Kidney tubule cell (primary cell): ENCODE results near the gene NKG7.
"Not testable (repeated sequence)": the region's sequence is repeated elsewhere in the genome, so short reads cannot be mapped to it uniquely, and the experiment has no call there.

ENCODE experiments used
- DNase-seq: peaks from one replicate; pipeline ENCODE4 v3.0.0-alpha.2; 2018; ENCODE audit warnings: low spot score

NKG7 gene, protein sequence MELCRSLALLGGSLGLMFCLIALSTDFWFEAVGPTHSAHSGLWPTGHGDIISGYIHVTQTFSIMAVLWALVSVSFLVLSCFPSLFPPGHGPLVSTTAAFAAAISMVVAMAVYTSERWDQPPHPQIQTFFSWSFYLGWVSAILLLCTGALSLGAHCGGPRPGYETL

GRCh38 chr19:51372649-51373504 is at the start of gene NKG7:
NKG7 (minus strand) TSS chr19:51372654; CDS start chr19:51372535, 119 bp downstream.
- DNase-seq = no peak

DNA sequence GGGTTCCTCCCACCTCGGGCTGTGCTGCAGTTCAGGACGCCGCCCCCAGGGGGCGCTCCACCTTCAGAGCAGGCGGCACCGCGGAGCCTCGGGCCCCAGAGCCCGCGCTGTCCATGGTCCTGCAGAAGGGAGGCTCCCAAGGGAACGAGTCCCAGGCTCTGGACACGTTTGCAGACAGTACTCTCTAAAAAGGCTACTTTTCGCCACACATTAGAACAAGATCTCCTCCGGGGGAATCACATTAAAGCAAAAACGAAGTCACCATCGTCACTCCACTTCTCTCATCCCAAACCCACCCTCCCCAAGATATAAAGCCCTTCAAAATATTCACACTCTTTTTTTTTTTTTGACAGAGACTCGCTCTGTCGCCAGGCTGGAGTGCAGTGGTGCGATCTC is 49.6 kb upstream of the NKG7 start:
- peak; percentile 73 for DNase-seq

- no peak for DNase-seq
Observed at GRCh38 chr19:51421229-51422052, 49.0 kb upstream of the NKG7 start.

DNA sequence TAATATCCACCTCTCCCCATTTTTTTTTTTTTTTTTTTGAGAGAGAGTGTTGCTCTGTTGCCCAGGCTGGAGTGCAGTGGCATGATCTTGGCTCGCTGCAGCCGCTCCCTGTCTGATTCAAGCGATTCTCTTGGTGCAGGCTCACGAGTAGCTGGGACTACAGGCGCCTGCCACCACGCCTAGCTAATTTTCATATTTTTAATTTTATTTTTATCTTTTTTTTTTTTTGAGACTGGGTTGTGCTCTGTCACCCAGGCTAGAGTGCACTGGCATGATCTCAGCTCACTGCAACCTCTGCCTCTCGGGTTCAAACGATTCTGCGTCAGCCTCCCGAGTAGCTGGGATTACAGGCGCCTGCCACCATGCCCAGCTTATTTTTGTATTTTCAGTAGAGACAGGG is 48.1 kb upstream of the NKG7 start:
- not testable (repeated sequence) for DNase-seq

GRCh38 chr19:51418707-51419106 is 46.3 kb upstream of the NKG7 start:
- DNase-seq = no peak

- DNase-seq = no peak
Observed at GRCh38 chr19:51417810-51418157, 45.3 kb upstream of the NKG7 start.

- DNase-seq = no peak
Observed at GRCh38 chr19:51417107-51417809, 44.8 kb upstream of the NKG7 start, which contains the start of gene SIGLEC10. SIGLEC10 (minus strand) TSS chr19:51417642; CDS start chr19:51417581, 61 bp downstream.

DNA sequence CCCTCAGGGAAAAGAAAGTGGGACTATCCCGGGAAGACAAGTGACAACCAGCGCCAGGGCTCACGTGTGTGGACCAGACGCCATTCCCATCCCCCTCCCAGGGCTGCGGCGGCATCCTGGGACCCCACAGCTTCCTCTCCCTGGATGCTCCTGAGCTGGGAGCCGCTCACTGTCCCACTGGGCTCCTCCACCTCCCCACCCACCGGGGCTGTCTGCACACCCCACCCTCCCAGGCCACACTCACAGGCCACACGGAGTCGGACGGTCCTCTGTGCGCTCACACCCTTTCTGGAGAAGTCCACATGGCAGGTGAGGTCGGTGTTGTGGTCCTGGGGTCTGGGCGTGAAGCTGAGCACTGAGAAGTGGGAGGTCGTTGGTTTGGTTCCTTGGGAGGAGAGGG is 44.0 kb upstream of the NKG7 start:
- DNase-seq = not testable (repeated sequence)

DNA sequence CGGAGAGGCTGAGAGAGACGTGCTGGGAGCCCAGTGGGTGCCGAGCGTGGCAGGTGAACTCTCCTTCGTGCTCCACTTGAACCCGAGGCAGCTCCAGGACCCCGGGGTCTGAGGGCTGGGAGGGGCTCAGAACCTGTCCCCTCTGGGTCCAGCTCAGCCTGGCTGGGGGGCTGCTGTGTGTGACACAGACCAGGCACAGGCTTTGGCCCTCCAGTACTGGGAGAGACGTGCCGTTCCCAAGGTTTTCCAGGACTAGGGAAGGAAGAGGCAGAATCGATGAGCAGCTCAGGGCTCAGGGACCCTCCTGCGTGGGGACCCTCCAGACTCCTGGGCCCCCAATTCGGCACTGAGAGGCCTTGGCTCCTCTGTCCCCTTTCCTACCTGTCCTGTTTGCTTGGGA is 42.7 kb upstream of the NKG7 start:
- DNase-seq = no peak

DNA sequence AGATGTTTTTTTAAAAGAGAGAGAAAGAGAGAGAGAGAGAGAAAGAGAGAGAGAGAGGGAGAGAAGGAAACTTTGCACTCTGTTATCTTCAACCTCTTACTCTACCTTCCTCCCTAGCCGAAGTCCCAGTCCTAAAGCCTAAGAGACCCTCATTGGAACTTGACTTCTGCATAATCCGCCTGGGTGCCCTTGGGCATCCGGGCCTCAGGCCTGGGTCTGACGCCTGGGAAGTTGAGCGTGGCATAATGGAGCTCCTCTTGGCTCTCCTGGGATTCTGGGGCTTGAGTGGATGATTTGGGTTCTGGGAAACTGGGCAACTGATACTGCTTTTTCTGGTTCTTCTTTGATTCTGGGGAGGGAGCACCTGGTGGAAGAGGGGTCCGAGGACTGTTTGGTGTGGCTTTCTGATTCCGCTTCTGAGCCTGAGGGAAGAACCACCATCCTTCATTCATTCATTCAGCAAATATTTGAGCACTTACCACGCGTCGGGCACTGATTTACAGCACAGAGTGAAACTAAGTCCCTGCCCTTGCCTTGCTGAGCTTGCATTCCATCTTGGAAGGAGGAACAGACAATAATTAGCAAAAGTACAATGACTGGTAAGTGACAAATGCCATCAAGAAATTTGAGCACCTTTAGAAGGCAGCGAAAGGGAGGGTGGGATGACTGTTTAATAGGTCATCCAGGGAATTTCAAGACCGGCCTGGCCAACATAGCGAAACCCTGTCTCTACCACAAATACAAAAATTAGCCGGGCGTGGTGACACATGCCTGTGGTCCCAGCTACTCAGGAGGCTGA is 38.7 kb upstream of the NKG7 start:
- DNase-seq = peak; percentile 51

GRCh38 chr19:51407511-51408131 is 35.2 kb upstream of the NKG7 start:
- peak; percentile 20 for DNase-seq

DNA sequence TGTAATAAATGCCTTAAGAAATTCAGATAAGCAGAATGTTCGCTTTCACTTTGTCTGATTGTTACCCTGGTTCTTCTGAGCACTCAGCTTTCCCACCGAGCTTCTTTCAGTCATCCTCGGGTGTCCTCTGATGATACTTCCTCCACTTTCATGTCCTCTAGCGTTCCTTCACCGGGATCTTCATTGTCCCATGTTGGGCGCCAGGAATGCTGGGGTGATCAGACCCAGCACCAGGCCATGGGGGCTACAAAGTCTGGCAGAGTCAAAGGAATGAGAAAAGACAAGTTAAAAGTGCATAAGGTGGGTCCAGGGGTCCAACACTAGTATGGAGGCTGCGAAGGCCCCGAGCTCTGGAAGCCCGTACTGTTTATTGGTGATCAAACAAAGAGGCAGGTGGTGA is 29.7 kb upstream of the NKG7 start:
- DNase-seq = no peak

GRCh38 chr19:51399936-51400335 is 27.5 kb upstream of the NKG7 start:
- DNase-seq = not testable (repeated sequence)

DNA sequence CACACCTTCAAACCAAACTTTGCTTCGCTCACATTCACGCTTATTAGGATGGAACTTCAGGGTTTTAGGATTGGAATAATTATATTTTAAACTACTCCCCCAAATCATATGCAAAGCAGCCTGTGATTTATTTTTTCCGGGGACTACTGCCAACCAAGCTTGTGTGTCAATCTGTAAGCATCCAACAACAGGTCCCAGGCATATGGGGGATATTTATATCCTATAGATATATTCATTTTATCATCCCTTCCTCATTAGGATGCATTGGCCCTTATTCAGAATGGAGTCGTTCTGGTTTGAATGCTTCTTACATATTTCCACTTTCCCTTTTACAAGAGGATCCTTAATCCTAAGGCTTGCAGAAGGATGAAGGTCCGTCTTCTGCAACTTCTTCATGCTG is 26.8 kb upstream of the NKG7 start:
- no peak for DNase-seq

- peak; percentile 33 for DNase-seq
Observed at GRCh38 chr19:51398096-51398704, 25.7 kb upstream of the NKG7 start.

GRCh38 chr19:51397453-51397852 is 25.0 kb upstream of the NKG7 start:
- DNase-seq = not testable (repeated sequence)

GRCh38 chr19:51396175-51396574 is 23.7 kb upstream of the NKG7 start:
- no peak for DNase-seq

DNA sequence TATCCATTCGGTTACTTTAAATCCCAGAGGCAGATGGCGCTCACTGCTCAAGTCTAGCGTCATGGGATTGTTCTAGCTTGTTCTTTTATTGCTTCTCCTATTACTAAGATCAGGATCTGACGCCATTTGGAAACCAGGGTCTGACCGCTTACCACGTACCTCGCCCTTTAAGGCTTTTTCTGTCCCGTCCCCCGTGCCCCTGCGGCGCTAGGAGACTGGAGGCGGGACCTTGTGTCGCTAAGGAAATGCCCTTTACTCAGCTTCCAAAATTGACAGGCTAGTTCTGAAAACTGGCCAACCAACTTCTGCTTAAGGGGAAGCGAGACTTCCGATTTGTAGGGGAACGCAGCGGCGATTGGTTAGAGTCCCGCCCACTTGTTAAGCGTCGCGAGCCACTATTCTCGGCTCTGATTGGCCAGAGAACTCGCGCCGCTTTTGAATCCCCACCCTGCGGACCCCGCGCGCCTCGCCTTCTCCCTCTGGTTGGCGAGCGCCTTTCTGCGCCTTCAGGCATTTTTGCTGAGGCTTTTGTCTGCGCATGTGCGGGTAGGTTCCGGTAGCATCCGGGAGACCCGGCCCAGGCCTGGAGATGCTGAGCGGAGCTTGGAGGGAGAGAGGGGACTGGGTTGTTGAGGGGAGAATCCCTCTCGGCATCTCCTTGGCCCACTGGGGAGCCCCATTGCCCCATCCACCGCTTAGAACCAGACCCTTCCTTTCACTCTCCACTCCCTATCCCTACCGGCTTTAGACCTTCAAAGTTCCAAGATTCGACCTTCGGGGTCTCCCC is 21.8 kb upstream of the NKG7 start:
- DNase-seq = peak; percentile 98

- DNase-seq = no peak
Observed at GRCh38 chr19:51392701-51393100, 20.2 kb upstream of the NKG7 start.
